GM08714 (cell line): ENCODE measurements around the gene CCDC9B.

ENCODE experiments used
- H3K4me3 ChIP-seq: fragments of 200-500 bp; sonication (Bioruptor generic); 2 replicates; pipeline ENCODE4 v1.5.1; 2014; ENCODE audit warnings: mild to moderate bottlenecking, low read length, inconsistent platforms
- ZNF274 ChIP-seq: IDR thresholded peaks from 2 replicates; pipeline ENCODE4 v1.6.1; 2012; ENCODE audit warnings: mild to moderate bottlenecking, low read depth, low read length

Gene CCDC9B

GRCh38 chr15:40357246-40357645 lies 16.5 kb upstream of the CCDC9B start:
- no peak overlapping the region for H3K4me3 ChIP-seq
- TF ChIP-seq ZNF274, result no peak

- no peak overlapping the region for H3K4me3 ChIP-seq
- TF ChIP-seq ZNF274, result no peak
These were observed 15.3 kb upstream of the CCDC9B start for GRCh38 chr15:40355976-40356585.

- no peak for TF ChIP-seq ZNF274
- H3K4me3 ChIP-seq, result no peak overlapping the region
These were observed 13.9 kb upstream of the CCDC9B start for GRCh38 chr15:40354408-40355171.

- no peak overlapping the region for H3K4me3 ChIP-seq
- no peak for TF ChIP-seq ZNF274
These were observed 13.0 kb upstream of the CCDC9B start for GRCh38 chr15:40353697-40354096.

GRCh38 chr15:40352281-40352901 lies 11.7 kb upstream of the CCDC9B start:
- H3K4me3 ChIP-seq, result no peak overlapping the region
- TF ChIP-seq ZNF274, result no peak

- no peak overlapping the region for H3K4me3 ChIP-seq
- no peak for TF ChIP-seq ZNF274
These were observed 8.4 kb upstream of the CCDC9B start for GRCh38 chr15:40349163-40349562.

GRCh38 chr15:40348474-40348870 lies 7.7 kb upstream of the CCDC9B start:
- H3K4me3 ChIP-seq, result no peak overlapping the region
- no peak for TF ChIP-seq ZNF274

- TF ChIP-seq ZNF274, result no peak
- H3K4me3 ChIP-seq, result no peak overlapping the region
These were observed 7.1 kb upstream of the CCDC9B start for GRCh38 chr15:40347559-40348473.

- H3K4me3 ChIP-seq, result no peak overlapping the region
- no peak for TF ChIP-seq ZNF274
These were observed 6.1 kb upstream of the CCDC9B start for GRCh38 chr15:40346579-40347558.

GRCh38 chr15:40345867-40346578 lies 5.3 kb upstream of the CCDC9B start:
- H3K4me3 ChIP-seq, result no peak overlapping the region
- TF ChIP-seq ZNF274, result no peak

GRCh38 chr15:40345225-40345866 lies 4.6 kb upstream of the CCDC9B start:
- H3K4me3 ChIP-seq, result no peak overlapping the region
- TF ChIP-seq ZNF274, result no peak

GRCh38 chr15:40344631-40345120 lies 3.9 kb upstream of the CCDC9B start:
- H3K4me3 ChIP-seq, result no peak overlapping the region
- TF ChIP-seq ZNF274, result no peak
